ENCODE results near the gene WDR12. TPM values are rescaled to one million over a fixed set of nuclear protein-coding genes. Genes with fewer than 3 reads are reported as not detected.

The WDR12 gene
- total and polyA plus RNA-seq, 2 of the 13 experiments (the other 11 are each of a cell fraction or from before 2014, with no cell fraction given), result 94.4 to 216 TPM

DNA sequence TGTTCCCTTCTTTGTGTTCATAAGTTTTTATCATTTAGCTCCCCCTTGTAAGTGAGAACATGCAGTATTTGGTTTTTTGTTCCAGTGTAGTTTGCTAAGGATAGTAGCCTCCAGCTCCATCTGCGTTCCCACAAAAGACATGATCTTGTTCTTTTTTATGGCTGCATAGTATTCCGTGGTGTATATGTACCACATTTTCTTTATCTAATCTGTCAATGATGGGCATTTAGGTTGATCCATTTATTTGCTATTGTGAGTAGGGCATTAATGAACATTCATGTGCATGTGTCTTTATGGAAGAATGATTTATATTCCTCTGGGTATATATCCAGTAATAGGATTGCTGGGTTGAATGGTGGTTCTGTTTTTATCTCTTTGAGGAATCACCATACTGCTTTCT, 34.0 kb upstream of the WDR12 start:
- H3K4me3 ChIP-seq (replicated peaks in 1 of 3; ENCODE audit: insufficient read depth in 1 of 3, low read depth in 2 of 3, low read length in 3 of 3), result no peak overlapping the region
- FAIRE-seq (no peak), DNase-seq (ENCODE audit: low spot score) (no peak), ATAC-seq (no peak)
- peaks cover 11% of the 10 kb centered on the region for H3K9me3 ChIP-seq (ENCODE audit: low read length)
- in situ Hi-C loops (cut with HindIII; ENCODE audit: extremely low pct_ligation_motif_present, low pct_unique_long_range_greater_than_20kb) (no loop called here), intact Hi-C loops (cut with micrococcal nuclease; ENCODE audit: unreplicated experiment) (no loop called here)
- 96% methylated on average over 2 of the region's 2 CpGs for WGBS (ENCODE audit: low lambda C conversion rate)
- H3K36me3 ChIP-seq (replicated peaks in 1 of 2; ENCODE audit: control insufficient read depth in 1 of 2, insufficient read depth in 2 of 2, low read length in 2 of 2), result no peaks in the 10 kb centered on the region
- H3K79me2 ChIP-seq (ENCODE audit: insufficient read depth, low read length), result no peaks in the 10 kb centered on the region
- H3K27ac ChIP-seq (ENCODE audit: extremely low read length, insufficient read depth, low read length), result no peak overlapping the region
- no TSS peak for BruUV-seq (replicated peaks)
- H3K4me1 ChIP-seq (ENCODE audit: insufficient read depth, low read length), result no peaks in the 10 kb centered on the region
- H2AFZ ChIP-seq (ENCODE audit: low read length), result no peak overlapping the region
- POLR2A ChIA-PET, result no interaction called here
- no peaks in the 10 kb centered on the region for H4K20me1 ChIP-seq (ENCODE audit: insufficient read depth, low read length)
- no peak overlapping the region for H3K9ac ChIP-seq (ENCODE audit: insufficient read depth, low read depth, low read length)
- CTCF ChIA-PET (ENCODE audit: low intra/inter-chr PET ratio, low total read pairs), result no interaction called here
- H3K27me3 ChIP-seq (ENCODE audit: control insufficient read depth in 1 of 2, insufficient read depth in 2 of 2, low read length in 2 of 2), result no peaks in the 10 kb centered on the region
- H3K4me2 ChIP-seq (ENCODE audit: low read depth, low read length), result no peak overlapping the region
- TF ChIP-seq ZFP36 (IDR thresholded peaks at IDR 0.05; ENCODE audit: borderline replicate concordance, low read depth, low read length, partially characterized antibody) (no peak), KLF13 (CRISPR knock-in tag; IDR thresholded peaks at IDR 0.05) (no peak), CAMTA2 (CRISPR knock-in tag; IDR thresholded peaks at IDR 0.05; ENCODE audit: borderline replicate concordance) (no peak), ARNT (IDR thresholded peaks at IDR 0.05) (no peak), NCOA5 (CRISPR knock-in tag; IDR thresholded peaks at IDR 0.05) (no peak), STAG1 (CRISPR knock-in tag; IDR thresholded peaks at IDR 0.05) (no peak), SAP130 (CRISPR knock-in tag; IDR thresholded peaks at IDR 0.05; ENCODE audit: low read depth) (no peak), DPF2 (CRISPR knock-in tag; IDR thresholded peaks at IDR 0.05; ENCODE audit: borderline replicate concordance, low read depth) (no peak), ZFX (CRISPR knock-in tag; IDR thresholded peaks at IDR 0.05; ENCODE audit: low read depth) (no peak), ZEB1 (IDR thresholded peaks at IDR 0.05; ENCODE audit: insufficient replicate concordance, low read depth) (no peak)
- TF ChIP-seq, protein P1, sequence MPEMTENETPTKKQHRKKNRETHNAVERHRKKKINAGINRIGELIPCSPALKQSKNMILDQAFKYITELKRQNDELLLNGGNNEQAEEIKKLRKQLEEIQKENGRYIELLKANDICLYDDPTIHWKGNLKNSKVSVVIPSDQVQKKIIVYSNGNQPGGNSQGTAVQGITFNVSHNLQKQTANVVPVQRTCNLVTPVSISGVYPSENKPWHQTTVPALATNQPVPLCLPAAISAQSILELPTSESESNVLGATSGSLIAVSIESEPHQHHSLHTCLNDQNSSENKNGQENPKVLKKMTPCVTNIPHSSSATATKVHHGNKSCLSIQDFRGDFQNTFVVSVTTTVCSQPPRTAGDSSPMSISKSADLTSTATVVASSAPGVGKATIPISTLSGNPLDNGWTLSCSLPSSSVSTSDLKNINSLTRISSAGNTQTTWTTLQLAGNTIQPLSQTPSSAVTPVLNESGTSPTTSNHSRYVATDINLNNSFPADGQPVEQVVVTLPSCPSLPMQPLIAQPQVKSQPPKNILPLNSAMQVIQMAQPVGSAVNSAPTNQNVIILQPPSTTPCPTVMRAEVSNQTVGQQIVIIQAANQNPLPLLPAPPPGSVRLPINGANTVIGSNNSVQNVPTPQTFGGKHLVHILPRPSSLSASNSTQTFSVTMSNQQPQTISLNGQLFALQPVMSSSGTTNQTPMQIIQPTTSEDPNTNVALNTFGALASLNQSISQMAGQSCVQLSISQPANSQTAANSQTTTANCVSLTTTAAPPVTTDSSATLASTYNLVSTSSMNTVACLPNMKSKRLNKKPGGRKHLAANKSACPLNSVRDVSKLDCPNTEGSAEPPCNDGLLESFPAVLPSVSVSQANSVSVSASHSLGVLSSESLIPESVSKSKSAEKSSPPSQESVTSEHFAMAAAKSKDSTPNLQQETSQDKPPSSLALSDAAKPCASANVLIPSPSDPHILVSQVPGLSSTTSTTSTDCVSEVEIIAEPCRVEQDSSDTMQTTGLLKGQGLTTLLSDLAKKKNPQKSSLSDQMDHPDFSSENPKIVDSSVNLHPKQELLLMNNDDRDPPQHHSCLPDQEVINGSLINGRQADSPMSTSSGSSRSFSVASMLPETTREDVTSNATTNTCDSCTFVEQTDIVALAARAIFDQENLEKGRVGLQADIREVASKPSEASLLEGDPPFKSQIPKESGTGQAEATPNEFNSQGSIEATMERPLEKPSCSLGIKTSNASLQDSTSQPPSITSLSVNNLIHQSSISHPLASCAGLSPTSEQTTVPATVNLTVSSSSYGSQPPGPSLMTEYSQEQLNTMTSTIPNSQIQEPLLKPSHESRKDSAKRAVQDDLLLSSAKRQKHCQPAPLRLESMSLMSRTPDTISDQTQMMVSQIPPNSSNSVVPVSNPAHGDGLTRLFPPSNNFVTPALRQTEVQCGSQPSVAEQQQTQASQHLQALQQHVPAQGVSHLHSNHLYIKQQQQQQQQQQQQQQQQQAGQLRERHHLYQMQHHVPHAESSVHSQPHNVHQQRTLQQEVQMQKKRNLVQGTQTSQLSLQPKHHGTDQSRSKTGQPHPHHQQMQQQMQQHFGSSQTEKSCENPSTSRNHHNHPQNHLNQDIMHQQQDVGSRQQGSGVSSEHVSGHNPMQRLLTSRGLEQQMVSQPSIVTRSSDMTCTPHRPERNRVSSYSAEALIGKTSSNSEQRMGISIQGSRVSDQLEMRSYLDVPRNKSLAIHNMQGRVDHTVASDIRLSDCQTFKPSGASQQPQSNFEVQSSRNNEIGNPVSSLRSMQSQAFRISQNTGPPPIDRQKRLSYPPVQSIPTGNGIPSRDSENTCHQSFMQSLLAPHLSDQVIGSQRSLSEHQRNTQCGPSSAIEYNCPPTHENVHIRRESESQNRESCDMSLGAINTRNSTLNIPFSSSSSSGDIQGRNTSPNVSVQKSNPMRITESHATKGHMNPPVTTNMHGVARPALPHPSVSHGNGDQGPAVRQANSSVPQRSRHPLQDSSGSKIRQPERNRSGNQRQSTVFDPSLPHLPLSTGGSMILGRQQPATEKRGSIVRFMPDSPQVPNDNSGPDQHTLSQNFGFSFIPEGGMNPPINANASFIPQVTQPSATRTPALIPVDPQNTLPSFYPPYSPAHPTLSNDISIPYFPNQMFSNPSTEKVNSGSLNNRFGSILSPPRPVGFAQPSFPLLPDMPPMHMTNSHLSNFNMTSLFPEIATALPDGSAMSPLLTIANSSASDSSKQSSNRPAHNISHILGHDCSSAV (CRISPR knock-in tag; IDR thresholded peaks at IDR 0.05; ENCODE audit: borderline replicate concordance), result no peak
